ENCODE measurements around the gene GALNT11.

The GALNT11 gene

GRCh38 chr7:152161171-152161570 is 135.7 kb downstream of the GALNT11 start:
- no peak for DNase-seq

- DNase-seq = no peak
Measured at GRCh38 chr7:152162287-152162686, 136.8 kb downstream of the GALNT11 start.

Measured in activated CD4-positive, alpha-beta T cell treated with anti-CD3 and anti-CD28 coated beads, Interleukin-2, Interleukin-6, amounts not matched to agents 100 ng/mL and 50 ng/mL, durations not matched to agents 16 hours and 8 hours (primary cell).